AG09319 (cell line): ENCODE results near the gene INO80C.

Experiments
- DNase-seq: peaks from one replicate; pipeline ENCODE4 v3.0.0-alpha.2; 2010; ENCODE audit warnings: low read depth; ENCODE audit errors: extremely low read depth
- CTCF ChIP-seq: IDR thresholded peaks from 2 replicates; pipeline ENCODE4 v1.5.1; 2011; ENCODE audit warnings: low read depth, mild to moderate bottlenecking, inconsistent platforms, low read length, moderate library complexity

INO80C gene

GRCh38 chr18:35511833-35512232, 14.1 kb upstream of the INO80C start:
- no peak for DNase-seq
- TF ChIP-seq CTCF = no peak

- TF ChIP-seq CTCF = no peak
Observed at GRCh38 chr18:35511428-35511827, 13.7 kb upstream of the INO80C start.

GRCh38 chr18:35510076-35510651, 12.4 kb upstream of the INO80C start:
- DNase-seq = no peak
- TF ChIP-seq CTCF = no peak

More at GRCh38 chr18:35511428-35511827, 13.7 kb upstream of the INO80C start:
- DNase-seq = no peak

- no peak for DNase-seq
- TF ChIP-seq CTCF = no peak
Observed at GRCh38 chr18:35508746-35509338, 11.1 kb upstream of the INO80C start.

- no peak for DNase-seq
- no peak for TF ChIP-seq CTCF
Observed at GRCh38 chr18:35508030-35508429, 10.3 kb upstream of the INO80C start.

GRCh38 chr18:35507623-35508022, 9.9 kb upstream of the INO80C start:
- TF ChIP-seq CTCF = no peak
- no peak for DNase-seq

- TF ChIP-seq CTCF = no peak
- DNase-seq = no peak
Observed at GRCh38 chr18:35507192-35507591, 9.4 kb upstream of the INO80C start.
